GM21526 (cell line): Measurements from ENCODE around the gene TOGARAM1.

Experiments
- ATAC-seq: cut with Tn5 transposase; IDR thresholded peaks from one replicate; pipeline ENCODE4 v1.9.1; 2021; ENCODE audit warnings: moderate library complexity; ENCODE audit not compliant: unreplicated experiment, low FRiP score

The TOGARAM1 gene, protein sequence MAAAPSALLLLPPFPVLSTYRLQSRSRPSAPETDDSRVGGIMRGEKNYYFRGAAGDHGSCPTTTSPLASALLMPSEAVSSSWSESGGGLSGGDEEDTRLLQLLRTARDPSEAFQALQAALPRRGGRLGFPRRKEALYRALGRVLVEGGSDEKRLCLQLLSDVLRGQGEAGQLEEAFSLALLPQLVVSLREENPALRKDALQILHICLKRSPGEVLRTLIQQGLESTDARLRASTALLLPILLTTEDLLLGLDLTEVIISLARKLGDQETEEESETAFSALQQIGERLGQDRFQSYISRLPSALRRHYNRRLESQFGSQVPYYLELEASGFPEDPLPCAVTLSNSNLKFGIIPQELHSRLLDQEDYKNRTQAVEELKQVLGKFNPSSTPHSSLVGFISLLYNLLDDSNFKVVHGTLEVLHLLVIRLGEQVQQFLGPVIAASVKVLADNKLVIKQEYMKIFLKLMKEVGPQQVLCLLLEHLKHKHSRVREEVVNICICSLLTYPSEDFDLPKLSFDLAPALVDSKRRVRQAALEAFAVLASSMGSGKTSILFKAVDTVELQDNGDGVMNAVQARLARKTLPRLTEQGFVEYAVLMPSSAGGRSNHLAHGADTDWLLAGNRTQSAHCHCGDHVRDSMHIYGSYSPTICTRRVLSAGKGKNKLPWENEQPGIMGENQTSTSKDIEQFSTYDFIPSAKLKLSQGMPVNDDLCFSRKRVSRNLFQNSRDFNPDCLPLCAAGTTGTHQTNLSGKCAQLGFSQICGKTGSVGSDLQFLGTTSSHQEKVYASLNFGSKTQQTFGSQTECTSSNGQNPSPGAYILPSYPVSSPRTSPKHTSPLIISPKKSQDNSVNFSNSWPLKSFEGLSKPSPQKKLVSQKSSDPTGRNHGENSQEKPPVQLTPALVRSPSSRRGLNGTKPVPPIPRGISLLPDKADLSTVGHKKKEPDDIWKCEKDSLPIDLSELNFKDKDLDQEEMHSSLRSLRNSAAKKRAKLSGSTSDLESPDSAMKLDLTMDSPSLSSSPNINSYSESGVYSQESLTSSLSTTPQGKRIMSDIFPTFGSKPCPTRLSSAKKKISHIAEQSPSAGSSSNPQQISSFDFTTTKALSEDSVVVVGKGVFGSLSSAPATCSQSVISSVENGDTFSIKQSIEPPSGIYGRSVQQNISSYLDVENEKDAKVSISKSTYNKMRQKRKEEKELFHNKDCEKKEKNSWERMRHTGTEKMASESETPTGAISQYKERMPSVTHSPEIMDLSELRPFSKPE (N-terminal part only)

DNA sequence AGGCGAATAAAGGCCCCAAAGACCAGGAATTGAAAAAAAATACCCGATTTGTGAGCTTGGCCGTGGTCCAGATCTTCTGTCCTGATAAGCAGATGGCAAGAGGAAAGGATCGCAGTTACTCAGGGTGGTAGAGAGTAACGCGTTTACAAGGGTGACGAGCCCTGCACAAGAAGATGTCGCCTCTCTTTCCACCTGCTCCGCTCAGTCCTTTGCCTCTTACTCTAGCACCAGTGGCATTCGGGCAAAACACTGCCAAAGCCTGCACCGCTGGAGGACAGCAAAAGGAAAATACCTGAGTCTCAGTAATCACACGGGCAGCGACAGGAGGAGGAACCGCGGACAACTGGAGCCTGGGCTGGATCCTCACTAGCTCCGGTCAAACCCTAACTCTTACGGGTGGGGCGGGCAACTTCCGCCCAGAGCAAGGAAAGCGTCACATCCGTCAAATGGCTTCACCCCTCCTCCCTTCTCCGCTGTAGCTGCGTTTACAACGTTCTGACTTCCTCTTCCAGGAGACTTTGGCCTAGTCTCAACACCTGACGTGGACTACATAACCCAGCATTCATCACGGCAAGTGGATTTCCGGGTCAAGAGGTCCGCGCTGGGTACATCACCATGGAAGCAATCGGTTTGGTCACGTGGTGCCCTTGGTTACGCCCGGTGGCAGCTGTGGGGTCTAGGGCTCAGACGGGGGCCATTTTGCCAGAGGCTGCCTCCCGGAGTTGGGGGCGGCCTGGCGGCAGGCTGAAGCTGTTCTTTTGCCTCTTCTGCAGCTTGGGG is at the start of gene TOGARAM1, which contains the start of gene KLHL28:
Gene TOGARAM1, plus strand, starts transcription at position 637 of the 780 bp plus-strand sequence. CDS start 232 bp downstream, outside the sequence.
Gene KLHL28, minus strand, starts transcription at position 394 of the 780 bp plus-strand sequence. CDS start 16,019 bp downstream, outside the sequence.
- peak; percentile 93 for ATAC-seq

DNA sequence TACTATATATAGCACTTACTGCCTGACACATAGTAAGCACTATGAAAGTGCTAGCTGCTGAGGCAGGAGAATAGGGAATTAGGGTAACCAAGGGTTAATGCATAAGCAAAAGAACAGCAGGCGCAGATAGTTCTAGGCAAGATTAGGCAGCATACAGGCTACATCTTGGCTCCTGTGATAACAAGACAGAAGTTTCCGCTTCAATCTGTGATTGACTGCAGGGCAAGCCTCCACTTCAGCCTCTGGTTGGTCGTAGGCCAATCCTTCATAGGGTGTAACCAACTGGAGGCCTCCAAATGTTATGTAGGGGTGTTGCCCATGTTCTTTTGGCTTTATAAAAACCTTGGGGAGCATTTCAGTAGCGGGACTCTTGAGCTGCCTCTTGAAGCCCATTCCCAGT is 47.1 kb upstream of the TOGARAM1 start:
- ATAC-seq = no peak

DNA sequence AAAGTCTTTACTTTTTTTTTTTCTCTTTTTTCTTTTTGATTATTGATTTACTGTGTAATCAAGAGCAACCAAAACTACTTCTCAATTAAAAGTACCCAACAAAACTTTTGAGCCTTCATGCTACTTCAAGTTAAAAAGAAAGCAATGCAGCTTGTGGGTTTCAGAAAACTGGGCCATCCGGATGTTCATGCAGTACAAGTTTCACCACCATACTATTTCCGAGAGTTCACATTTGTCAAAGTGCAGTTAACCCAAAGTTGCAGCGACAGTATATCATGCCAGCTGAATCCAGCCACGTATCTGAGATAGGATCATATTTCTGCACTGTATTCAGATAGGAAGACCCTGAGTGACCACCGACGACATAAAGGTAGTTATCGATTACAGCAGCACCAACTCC is 33.2 kb upstream of the TOGARAM1 start:
- no peak for ATAC-seq

DNA sequence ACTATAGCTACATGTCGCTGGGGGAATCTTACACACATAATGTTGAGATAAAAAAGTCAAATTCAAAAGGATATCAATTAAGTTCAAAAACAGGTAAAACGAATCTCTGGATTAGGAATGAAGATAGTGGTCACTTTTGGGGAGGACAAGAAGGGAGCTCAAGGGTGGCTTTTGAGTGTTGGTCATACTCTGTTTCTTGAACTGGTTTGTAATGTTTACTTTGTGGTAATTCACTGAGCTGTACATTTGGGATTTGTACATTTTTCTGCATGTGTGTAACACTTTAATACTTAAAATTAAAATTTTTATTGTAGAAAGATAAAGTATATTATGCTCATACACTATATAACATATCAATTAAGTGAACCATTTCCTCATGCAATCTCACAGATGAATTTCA is 26.8 kb upstream of the TOGARAM1 start:
- ATAC-seq = no peak

DNA sequence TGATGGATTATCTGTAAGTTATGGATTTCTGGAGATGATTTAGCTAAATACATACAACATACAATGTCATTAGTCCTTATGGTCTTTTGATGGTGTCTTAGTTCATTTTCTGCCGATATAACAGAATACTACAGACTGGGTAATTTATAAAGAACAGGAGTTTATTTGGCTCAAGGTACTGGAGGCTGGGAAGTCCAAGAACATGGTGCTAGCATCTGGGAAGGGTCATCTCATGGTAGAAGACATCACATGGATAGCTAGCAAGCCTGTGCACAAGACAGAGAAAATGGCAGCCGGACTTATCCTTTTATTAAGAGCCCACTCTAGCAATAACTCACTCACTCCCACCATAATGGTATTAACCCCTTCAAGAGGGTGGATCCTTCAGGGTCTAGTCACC is 24.4 kb upstream of the TOGARAM1 start:
- ATAC-seq = no peak

DNA sequence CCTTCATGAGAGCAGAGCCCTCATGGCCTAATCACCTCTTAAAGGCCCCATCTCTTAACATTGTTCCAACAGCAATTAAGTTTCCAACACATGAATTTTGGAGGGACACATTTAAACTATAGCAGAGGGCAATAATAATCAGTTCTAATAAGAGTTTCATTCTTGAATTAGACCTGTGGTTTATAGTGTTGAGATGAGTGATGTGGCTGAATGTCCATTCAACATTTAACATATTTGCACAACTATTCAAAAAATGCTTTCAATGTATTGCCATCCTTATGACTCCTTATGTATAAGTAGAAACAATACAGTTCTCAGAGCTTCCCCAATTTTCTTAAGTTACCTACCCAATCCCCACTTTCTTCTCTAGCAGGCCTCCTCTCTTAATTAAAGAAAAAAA is 21.8 kb upstream of the TOGARAM1 start:
- no peak for ATAC-seq

DNA sequence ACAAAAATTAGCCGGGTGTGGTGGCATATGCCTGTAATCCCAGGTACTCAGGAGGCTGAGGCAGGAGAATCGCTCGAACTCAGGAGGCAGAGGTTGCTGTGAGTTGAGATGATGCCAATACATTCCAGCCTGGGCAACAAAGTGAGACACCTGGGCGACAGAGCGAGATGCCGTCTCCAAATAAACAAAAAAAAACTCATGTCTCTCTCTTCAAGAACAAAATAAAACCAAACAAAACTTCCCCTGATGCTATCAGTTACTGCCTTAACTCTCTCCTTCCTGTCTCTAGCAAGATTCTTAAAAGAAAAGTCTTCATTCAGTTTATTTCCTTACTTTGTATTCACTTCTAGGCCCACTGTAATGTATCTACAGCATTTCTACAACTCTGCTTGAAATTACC is 21.0 kb upstream of the TOGARAM1 start:
- no peak for ATAC-seq

DNA sequence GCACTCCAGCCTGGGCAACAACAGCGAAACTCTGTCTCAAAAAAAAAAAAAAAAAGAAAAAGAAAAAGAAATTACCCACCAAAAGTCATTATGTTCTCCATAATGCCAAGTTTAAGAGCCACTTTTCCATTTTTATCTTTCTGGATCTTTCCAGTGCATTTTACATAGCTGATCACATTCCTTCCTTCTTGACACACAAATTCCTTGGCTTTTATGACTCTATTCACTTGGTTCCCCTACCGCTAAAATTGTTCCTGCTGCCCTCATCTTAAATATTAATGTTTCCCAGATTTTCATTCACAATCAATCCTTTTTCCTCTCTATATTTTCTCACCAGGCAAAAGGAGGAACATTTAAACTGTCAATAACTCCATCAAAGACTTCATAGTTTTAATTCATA is 20.4 kb upstream of the TOGARAM1 start:
- ATAC-seq = no peak

DNA sequence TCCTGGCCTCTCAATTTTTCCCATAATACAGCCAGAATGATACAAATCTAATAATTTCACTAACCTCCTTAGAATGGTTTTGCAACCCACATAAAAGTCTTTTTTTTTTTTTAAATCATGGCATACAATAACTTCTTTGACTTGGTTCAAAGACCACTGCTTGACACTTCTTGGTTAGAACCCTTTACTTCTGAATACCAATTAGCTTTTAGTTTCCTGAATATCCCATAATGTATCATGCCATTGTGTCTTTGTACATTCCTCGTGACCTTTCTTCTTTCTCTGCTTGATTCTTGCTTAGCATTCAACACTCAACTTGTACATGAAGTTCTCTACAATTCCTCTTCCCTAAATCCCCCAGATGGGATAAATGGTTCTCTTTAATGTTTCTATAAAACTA is 19.6 kb upstream of the TOGARAM1 start:
- no peak for ATAC-seq

DNA sequence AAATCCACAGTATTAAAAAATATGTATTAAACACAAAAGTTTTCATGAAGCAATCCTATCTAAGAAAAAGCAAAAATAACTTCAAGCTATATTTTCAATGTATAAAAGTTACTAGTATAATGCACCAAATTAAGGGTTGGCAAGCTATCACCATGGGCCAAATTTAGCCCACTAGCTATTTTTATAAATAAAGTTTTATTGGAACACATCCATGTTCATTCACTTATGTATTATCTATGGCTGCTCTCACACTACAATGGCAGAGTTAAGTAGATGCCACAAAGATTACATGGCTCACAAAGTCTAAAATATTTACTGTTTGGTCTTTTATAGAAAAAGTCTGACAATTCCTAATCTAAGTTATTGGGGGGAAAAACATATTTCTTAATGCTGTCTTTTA is 17.9 kb upstream of the TOGARAM1 start:
- no peak for ATAC-seq

DNA sequence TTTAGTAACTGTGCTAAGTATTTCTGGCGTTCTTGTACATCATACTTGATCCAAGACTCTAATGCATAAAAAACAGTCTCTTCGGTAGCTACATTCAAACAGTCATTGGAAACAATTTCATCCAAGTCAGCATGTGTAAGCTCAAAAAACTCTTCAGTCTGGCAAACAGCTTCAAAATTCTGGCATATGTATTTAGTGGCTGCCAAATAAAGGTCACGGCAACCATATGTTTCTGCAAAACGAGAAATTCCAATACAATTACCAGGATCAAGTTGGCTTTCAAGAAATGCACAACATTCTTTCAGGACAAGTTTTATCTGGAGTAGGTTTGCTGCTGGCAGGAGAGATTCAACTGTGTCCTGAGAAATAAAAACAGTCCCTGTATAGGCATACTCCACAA is 16.7 kb upstream of the TOGARAM1 start:
- no peak for ATAC-seq

DNA sequence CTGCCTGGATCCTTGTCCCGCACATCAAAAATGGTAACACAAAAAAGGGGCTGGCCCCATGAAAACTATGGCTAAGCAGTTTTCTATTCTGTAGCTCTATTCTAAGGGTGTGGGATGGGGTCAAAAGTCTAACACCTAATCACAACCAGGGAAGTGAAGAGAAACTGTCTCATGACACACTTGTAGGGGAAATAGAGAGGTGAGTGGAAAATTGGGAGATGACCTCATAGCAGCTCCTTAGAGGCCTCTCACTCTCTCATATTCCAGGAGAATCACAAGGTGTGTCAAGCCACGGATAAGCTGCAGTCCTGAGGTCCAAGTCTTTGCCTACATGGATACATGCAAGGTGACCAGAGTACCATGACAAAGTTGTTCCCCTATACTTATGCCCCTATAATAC is 10.9 kb upstream of the TOGARAM1 start:
- ATAC-seq = no peak

DNA sequence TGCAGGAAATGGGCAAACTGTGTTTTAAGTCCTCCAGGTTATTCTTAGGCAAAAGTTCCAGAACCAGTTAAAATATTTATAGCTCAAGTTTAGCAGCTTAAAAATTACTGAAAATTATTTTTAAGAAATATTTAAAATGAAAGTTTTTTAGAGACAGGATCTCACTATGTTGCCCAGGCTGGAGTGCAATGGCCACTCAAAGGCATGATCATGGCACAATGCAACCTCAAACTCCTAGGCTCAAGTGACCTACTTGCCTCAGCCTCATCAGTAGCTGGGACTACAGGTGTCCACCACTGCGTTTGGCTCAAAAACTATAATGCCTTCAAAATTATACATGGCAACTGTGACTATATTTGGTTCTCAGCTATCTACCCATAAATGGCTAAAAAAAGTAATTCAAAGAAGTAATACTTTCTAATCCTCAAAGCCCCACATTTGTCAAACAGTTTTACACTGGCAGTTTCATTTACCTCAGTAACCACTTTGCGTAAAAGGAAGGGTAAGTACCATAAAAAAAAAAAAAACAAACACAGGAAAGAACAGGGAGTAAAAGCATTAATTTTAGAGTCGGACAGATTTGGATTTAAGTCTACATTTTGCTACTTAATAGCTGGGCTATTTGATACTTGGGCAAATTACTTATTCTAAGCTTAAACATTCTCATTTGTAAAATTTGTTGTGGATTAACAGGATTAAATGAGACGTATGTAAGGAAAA is 9.4 kb upstream of the TOGARAM1 start:
- no peak for ATAC-seq

DNA sequence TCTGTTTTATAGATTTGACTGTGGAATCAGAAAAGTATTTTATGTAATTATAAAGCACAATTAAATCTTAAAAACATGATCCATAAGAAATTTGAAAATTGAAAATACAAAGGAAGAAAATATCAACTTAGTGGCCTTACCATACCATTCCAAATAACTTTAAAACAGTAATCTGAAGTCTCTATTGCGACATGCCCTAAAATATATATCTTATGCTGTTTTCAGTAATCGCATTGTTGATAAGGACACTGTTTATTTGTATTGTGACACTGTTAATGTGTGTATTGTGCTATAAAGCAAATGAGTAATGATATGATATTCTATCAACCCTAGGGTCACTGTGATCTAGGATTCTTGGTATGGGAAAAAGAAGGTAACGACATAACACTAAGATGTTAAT is 7.2 kb upstream of the TOGARAM1 start:
- no peak for ATAC-seq

DNA sequence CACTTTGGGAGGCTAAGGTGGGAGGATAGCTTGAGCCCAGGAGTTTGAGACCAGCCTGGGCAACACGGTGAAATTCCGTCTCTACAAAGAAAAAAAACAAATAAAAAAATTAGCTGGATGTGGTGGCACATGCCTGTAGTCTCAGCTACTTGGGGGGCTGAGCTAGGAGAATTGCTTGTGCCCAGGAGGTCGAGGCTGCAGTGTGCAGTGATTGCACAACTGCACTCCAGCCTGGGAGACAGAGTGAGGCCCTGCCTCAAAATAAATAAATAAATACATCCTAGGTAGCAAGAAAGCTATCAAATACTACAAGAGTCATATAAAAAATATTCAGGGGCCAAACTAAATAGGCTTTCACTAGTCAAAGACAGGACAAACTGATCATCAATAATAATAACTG is 6.5 kb upstream of the TOGARAM1 start:
- no peak for ATAC-seq

DNA sequence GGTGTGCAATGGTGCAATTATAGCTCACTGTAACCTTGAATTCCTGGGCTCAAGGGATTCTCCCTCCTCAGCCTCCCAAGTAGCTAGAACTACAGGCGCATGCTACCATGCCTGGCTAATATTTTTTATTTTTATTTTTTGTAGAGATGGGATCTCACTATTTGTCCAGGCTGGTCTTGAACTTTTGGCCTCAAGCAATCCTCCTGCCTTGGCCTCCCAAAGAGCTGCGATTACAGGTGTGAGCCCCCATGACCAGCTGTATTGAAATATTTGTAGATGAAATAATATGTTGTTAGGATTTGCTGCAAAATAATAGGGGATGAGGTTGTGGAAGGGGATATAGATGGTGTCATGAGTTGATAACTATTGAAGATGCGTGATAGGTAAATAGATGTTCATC is 5.1 kb upstream of the TOGARAM1 start:
- ATAC-seq = no peak

DNA sequence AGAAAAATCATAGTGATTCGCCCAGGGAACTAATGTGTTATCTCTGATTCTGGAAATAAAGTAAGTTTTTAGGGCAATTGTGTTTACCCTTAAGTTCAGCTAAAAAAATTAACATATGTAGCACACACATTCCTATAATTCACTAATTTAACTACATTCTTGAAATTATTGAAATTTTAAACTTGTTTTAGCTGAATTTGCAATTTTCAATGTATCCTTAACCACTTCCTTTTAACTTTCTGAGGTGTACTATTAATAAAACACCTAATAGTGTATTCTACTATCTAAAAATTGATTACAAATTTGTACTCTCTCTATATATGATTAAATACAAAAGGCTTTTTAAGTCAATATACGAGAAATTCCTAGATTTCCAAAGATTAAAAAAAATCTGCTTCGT is 2.5 kb upstream of the TOGARAM1 start:
- ATAC-seq = no peak

DNA sequence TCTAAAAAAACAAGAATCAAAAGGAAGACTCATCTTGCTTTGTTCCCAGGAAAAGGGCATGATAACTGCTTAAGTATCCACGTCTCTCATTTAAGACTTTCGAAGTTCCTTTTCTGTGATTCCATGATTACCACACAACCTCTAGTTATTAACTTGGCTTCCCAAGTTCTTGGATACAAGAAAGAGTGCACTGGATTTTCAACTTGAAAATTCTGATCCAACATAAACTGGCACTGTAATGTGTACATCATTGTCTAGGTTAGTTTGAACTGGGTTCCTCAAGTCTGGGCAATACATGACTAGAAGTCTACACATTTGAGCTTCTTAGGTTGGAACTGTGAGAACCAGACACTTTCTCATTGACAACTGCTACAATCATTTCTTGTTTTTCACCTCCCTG is 1.8 kb upstream of the TOGARAM1 start:
- ATAC-seq = no peak

DNA sequence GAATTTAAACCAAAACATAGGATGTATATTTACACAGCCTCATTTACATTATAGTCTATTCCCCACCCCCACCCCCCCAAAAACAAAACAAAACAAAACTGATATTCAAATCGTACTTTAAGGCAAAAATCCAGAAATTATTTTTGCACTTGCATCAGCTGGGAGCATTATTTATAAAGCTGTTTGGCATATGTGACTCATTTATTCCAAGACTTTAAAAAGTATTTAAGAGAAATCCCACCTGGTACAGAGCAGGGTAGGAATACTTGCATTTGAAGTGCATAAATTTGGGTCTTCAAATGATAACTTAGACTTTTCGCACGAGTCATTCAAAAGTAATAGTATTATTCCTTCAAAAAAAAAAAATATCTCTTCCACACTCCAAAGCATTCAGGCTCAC is 1.3 kb upstream of the TOGARAM1 start:
- ATAC-seq = no peak
